ENCODE data around the gene ATOH8.

DNA sequence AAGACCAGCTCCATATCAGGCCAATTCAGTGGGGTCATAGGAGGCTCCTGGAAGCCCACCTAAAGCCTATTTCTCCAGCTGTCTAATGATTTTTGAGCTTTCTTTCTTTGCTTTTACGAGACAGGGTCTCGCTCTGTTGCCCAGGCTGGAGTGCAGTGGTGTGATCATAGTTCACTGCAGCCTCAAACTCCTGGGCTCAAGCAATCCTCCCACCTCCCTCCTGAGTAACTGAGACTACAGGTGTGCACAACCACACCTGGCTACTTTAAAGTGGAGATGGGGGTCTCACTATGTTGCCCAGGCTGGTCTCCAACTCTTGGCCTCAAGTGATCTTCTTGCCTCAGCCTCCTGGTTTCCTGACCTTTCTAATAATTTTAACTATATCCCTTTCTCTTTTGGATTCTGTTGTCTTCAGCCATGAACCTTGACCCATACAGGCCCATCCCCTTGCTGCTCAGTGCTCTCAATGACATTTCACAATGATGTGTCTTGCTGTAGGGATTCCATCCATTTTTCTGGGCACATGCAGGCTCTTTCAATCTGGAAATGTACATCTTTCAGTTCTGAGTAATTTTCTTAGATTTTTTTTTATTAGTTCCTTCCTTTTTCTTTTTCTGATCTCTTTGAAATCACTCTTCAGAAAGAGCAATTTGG is 30.0 kb upstream of the ATOH8 start:
- TF ChIP-seq, protein P1, sequence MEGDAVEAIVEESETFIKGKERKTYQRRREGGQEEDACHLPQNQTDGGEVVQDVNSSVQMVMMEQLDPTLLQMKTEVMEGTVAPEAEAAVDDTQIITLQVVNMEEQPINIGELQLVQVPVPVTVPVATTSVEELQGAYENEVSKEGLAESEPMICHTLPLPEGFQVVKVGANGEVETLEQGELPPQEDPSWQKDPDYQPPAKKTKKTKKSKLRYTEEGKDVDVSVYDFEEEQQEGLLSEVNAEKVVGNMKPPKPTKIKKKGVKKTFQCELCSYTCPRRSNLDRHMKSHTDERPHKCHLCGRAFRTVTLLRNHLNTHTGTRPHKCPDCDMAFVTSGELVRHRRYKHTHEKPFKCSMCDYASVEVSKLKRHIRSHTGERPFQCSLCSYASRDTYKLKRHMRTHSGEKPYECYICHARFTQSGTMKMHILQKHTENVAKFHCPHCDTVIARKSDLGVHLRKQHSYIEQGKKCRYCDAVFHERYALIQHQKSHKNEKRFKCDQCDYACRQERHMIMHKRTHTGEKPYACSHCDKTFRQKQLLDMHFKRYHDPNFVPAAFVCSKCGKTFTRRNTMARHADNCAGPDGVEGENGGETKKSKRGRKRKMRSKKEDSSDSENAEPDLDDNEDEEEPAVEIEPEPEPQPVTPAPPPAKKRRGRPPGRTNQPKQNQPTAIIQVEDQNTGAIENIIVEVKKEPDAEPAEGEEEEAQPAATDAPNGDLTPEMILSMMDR (IDR thresholded peaks at IDR 0.05), result no peak
- no peak for TF ChIP-seq POLR2A (IDR thresholded peaks at IDR 0.05; ENCODE audit: low read depth)

Measured in esophagus muscularis mucosa (tissue), 3 donors.